Lower leg skin (tissue), 3 donors: ENCODE results near the gene C1QTNF8.

Experiments
- POLR2A ChIP-seq, 2 donors: fragments of 450-650 bp; IDR thresholded peaks; one replicate each; pipeline ENCODE4 v1.6.1; 2016 to 2017; ENCODE audit warnings: antibody characterized with exemption in 2 of 2, mild to moderate bottlenecking in 1 of 2, moderate library complexity in 1 of 2
- TF ChIP-seq, protein P1 (sequence below), 3 donors: fragments of 450-650 bp; IDR thresholded peaks; one replicate each; pipeline ENCODE4 v1.5.1; 2016; ENCODE audit warnings: antibody characterized with exemption in 3 of 3, mild to moderate bottlenecking in 3 of 3, moderate library complexity in 2 of 3

DNA sequence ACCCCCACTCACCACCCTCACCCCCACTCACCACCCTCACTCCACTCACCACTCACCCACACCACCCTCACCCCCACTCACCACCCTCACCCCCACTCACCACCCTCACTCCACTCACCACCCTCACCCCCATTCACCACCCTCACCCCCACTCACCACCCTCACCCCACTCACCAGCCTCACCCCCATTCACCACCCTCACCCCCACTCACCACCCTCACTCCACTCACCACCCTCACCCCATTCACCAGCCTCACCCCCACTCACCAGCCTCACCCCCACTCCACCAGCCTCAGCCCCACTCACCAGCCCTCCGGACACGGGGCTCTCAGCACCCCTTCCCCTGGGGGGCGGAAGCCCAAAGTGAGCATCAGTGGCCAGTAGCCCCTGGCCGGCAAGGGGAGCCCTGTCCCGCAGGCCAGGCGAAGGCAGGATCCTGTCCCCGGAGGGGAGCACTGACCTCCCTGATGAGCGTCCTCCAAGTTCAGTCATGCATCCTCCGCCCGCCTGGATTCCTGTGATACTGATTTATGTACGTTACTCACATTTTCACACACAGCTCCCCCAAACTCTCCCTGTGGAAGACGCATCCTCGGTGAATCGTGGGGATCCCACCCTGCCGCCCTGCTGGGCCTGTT, 18.0 kb upstream of the C1QTNF8 start:
- TF ChIP-seq, protein P1, sequence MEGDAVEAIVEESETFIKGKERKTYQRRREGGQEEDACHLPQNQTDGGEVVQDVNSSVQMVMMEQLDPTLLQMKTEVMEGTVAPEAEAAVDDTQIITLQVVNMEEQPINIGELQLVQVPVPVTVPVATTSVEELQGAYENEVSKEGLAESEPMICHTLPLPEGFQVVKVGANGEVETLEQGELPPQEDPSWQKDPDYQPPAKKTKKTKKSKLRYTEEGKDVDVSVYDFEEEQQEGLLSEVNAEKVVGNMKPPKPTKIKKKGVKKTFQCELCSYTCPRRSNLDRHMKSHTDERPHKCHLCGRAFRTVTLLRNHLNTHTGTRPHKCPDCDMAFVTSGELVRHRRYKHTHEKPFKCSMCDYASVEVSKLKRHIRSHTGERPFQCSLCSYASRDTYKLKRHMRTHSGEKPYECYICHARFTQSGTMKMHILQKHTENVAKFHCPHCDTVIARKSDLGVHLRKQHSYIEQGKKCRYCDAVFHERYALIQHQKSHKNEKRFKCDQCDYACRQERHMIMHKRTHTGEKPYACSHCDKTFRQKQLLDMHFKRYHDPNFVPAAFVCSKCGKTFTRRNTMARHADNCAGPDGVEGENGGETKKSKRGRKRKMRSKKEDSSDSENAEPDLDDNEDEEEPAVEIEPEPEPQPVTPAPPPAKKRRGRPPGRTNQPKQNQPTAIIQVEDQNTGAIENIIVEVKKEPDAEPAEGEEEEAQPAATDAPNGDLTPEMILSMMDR (IDR thresholded peaks at IDR 0.05), result no peak
- TF ChIP-seq POLR2A (IDR thresholded peaks at IDR 0.05), result no peak
